ENCODE results near the gene DENND1B.

GRCh38 chr1:197546989-197547388 is 228.3 kb downstream of the DENND1B start:
- TF ChIP-seq CTCF (IDR thresholded peaks at IDR 0.05; ENCODE audit: poor library complexity, severe bottlenecking) (no peak), EP300 (conservative IDR thresholded peaks at IDR 0.05; ENCODE audit: poor library complexity, severe bottlenecking) (no peak), TAF1 (IDR thresholded peaks at IDR 0.05; ENCODE audit: low read depth) (no peak)

All from neural cell (in vitro differentiated cells).